Effector CD8-positive, alpha-beta T cell (primary cell): ENCODE results near the gene CREB3L2.
"Not testable (repeated sequence)": the region's sequence is repeated elsewhere in the genome, so short reads cannot be mapped to it uniquely, and the experiment has no call there.

Experiments used
- DNase-seq: peaks from one replicate; lab custom pipeline; 2025; lab: John Stamatoyannopoulos, UW

CREB3L2 gene

DNA sequence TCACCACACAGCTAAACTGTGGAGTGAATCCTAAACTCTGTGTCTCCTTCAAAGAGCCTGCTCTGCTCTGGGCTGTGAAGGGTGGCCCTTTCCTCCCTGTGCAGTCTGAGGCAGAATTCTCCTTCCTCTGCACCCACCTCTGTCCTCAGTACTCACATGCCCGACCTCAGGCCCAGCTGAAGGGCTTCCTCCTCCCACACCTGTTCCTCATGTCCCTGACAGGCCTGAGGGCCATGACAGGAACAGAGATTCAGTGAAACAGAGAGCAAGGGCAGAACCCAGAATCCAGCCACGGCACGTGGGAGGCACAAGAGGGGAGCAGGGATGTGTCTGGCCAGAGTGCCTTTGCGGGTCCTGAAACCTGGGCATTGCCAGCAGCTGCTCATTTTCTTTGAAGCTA lies 13.9 kb downstream of the CREB3L2 start:
- no peak for DNase-seq

DNA sequence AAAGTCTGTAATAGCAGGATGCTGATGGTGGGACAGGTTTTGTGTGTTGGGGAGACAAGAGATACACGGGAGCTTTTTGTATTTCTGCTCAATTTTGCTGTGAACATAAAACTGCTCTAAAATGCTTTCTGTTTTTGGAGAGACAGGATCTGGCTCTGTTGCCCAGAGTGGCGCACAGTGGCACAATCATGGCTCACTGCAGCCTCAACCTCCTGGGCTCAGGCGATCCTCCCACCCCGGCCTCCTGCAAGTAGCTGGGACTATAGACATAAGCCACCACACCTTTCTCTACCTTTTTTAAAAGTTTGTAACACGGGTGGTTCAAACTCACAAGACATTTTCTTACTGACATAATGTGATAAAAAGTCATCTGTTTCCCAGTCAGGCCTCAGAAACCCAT lies 14.3 kb downstream of the CREB3L2 start:
- no peak for DNase-seq

DNA sequence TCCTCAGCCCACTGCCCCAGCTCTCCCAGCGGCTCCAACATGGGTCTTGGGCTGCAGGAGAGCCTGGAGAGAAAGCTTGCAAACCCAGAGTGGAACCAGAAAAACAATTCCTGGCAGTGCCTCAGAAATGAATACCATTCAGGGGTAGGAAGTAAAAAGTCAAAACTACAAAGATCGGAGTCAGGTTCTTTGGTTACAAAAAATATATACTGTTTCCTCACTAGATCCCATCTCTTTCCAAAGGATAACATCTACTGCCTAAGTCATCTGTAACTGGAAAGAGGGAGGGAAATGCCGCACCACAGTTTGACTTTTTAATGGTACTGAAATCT lies 14.9 kb downstream of the CREB3L2 start:
- no peak for DNase-seq

- DNase-seq: no peak
Measured at GRCh38 chr7:137986252-137987017, 15.5 kb downstream of the CREB3L2 start.

DNA sequence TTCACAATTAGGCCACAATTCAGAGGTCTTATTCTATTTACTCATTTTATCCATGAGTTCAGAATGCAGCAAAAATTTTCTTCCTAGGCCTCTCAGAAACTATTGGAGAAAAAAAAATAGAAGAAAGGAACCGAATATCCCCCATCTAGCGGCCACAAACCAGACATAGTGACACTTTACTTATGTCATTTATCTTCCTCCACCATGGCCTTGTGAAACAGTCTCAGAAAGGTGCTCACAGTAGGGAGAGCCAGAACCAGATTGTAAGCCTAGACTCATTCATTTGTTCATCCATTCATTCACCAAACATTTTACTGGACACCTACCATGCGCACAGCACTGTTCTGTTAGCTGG lies 16.0 kb downstream of the CREB3L2 start:
- no peak for DNase-seq

- no peak for DNase-seq
Measured at GRCh38 chr7:137985253-137985896, 16.5 kb downstream of the CREB3L2 start.

- no peak for DNase-seq
Measured at GRCh38 chr7:137984181-137985041, 17.5 kb downstream of the CREB3L2 start.

GRCh38 chr7:137983323-137984008 lies 18.4 kb downstream of the CREB3L2 start:
- DNase-seq: no peak

DNA sequence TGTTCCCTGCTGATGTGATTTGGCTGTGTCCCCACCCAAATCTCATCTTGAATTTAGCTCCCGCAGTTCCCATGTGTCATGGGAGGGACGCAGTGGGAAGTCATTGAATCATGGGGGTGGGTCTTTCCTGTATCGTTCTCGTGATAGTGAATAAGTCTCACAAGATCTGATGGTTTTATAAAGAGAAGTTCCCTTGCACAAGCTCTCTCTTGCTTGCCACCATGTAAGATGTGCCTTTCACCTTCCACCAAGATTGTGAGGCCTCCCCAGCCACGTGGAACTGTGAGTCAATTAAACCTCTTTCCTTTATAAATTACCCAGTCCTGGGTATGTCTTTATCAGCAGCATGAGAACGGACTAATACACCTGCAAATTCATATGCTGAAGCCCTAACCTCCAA lies 19.5 kb downstream of the CREB3L2 start:
- not testable (repeated sequence) for DNase-seq

DNA sequence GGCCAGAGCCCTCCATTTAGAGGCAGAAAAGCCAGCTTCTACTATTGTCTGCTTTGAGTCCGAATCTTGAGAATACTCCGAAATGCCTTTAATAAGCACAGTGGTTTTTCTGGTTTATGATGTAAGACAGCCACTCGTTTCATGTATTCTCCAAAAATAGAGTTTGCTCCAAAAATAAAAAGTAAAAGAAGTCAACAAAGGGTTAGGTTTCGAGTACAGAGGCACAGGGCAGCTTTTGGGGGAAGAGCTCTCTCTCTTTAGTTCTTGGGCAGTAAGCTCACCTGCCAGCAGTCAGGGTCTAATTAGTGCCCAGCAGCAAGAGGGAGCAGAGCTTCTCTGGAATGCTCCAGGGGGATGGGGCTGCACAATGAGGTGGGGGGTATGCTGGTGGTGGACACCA lies 20.2 kb downstream of the CREB3L2 start:
- no peak for DNase-seq

GRCh38 chr7:137981175-137981574 lies 20.7 kb downstream of the CREB3L2 start:
- no peak for DNase-seq

DNA sequence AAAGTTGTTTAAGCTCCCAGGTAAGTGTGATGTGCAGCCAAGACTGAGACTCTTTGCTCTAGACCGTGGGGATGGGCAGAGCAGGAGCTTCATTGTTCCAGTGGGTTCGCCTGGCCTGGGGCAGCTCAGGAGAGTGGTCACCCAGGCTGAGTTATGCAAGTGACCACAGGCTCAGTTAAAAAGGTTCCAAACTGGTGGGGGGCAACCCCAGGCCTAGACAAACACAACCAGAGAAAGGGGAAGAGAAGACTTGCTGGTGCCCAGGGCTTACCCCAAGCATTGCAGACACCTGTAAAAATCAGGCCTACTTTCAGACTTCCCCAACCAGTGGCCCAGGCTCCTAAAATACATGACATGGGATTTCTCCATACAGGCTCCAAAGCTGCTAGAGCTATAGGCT lies 21.6 kb downstream of the CREB3L2 start:
- DNase-seq: no peak

DNA sequence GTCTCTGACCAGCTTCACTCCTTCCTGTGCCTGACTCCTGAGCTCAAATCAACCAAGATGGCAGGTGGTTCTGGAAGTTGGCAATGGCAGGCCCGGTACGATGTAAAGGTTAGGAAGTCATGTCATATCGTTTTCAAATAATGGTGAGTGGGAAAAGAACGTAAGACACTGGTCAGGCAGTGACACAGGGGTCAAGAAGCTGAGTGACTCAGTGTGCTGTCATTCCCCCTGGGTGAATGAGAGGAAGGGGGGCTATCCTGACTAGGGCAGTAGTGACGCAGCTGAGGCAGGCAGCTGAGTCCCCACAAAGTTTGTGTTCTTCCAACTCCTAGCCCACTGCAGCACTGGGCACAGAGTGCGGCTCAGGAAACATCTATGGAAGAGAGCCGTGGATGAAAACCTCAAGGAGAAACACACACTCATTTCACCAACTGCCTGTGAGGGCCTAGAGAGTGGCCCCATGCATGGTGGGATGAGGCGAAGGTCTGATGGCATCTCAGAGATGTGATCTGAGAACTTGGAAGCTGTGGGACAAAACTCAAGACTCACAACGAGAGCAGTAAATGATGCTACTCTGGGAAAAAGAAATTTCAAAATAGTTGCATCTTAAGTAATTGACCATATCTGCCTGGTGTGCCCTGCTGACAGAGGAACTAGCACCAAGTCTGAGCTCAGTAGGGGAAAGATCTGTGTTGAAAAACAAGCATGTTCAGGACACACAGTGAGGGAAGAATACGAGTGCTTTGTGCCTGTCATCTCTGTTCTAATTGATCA lies 23.2 kb downstream of the CREB3L2 start:
- no peak for DNase-seq

DNA sequence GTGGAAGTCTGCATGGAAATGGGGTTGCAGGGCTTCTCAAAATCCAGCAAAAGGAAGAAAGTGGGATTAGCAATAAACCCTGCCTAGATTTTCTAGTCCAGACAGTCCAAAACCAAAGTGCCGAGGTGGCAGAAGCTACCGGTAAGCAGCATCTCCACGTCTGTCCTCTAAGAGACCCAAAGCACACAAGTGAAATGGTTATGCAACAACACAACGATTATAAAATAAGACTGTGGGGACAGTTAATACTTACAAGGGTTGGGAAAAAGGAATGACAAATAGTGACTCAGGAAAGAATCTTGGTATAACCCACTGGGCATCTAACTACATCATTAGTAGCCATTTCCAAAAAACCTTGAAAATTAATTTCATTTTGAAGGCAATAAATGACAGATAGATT lies 24.7 kb downstream of the CREB3L2 start:
- no peak for DNase-seq

DNA sequence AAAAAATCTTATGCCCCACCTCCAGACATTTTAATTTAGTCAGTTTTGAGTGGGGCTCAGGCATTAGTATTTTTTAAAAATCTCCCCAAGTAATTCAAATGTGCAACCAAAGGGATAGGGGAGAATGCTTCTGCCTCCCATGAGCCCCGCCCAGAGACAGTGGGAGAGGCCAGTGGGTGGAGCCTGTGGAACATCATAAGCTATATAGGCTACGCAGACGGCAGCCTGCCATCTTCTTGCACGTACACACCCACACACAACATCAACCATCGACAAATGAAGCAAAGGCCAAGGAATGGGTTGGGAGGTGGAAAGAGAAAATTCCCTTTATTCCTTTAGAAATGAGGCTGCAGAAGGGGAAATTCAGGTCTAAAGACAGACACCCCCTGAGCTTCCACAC lies 25.2 kb downstream of the CREB3L2 start:
- DNase-seq: no peak

DNA sequence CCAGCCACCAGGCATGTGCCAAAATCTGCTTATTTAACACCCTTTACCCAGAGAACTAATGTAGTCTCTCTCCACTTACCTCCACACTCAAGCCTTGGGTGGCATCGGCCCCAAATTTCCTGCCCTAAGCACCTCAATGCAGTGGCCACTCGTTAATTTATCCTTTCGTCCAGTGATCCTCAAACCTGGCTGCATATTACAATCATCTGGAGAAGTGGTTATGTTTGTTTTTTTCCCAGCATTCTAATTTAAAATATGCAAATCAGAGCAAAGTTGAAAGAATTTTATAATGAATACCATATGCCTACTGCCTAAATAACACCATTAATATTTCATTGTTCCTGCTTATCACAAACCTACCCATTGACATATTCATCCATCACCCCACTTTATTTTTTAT lies 25.7 kb downstream of the CREB3L2 start:
- no peak for DNase-seq

DNA sequence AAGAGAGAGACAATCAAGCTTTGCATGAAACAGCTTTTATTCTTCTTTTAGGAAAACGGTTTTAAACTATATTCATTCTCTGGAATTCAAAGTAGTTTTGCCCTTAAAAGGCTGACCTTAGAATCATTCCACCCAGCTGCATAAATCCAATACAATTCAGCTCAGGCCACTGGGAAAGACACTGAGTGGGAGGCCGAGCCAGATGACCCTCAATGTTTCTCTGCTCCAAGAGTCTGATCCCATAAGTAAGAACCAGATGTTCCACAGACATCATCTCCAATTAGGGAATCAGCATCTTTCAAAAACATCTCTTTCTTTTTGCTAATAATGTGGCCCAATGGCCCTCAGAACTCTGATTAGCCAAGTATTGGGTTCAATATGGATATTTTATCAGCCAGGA lies 26.1 kb downstream of the CREB3L2 start:
- no peak for DNase-seq

DNA sequence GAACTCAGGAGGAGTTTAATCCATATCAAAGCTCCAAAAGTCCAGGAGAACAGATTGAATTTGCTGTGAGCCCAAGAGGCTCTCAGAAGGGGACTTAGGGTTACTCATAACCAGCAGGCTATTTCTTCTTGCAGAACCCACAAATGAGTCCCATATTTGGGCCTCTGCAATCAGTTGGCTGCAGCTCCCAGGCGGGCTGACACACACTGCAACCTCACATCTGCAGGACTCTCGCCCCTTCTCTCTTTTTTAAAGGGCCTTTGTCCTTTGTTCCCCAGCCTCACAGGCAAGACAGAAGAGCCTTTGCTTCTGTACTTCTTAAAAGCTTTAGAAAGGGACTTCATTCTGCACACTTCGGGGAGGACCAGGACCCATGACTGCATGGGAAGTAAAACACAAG lies 26.7 kb downstream of the CREB3L2 start:
- DNase-seq: no peak

GRCh38 chr7:137974766-137975165 lies 27.1 kb downstream of the CREB3L2 start:
- DNase-seq: no peak

DNA sequence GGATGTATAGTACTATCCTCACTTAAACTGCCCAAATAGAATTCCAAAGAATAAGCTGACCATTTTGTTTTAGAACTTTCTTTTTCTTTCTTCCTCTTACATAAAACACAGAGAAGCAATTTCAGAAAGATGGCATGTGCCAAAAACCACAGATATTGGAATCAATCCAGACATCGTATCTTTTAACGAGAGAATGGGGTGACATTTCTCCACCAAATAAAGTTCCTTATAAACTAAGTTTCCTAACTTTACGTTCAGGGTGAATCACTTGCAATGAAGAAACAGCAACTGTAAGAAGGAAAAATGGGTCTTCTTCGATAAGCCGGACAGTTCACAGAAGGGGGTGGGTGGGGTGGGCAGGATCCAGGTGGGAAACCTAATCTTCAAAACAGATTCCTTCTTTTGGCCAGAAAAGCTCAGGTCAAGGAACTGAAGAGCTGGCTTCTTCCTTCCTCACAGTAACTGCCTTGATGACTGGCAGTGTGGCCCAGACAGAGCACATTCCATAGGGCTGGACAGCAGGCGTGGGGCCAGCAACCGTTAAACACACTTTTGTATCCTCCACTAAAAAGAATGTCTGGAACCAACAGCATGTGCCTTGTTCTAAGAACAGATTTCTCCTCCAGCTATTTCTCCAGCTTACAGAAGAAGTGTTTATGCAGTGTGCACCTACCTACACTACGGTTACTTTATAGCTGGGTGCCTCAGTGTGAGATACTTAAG lies 31.5 kb downstream of the CREB3L2 start:
- no peak for DNase-seq

- no peak for DNase-seq
Measured at GRCh38 chr7:137969828-137970227, 32.1 kb downstream of the CREB3L2 start.
